Measurements from ENCODE around the gene RC3H2.
"Not testable (repeated sequence)": the region's sequence is repeated elsewhere in the genome, so short reads cannot be mapped to it uniquely, and the experiment has no call there.

The RC3H2 gene

DNA sequence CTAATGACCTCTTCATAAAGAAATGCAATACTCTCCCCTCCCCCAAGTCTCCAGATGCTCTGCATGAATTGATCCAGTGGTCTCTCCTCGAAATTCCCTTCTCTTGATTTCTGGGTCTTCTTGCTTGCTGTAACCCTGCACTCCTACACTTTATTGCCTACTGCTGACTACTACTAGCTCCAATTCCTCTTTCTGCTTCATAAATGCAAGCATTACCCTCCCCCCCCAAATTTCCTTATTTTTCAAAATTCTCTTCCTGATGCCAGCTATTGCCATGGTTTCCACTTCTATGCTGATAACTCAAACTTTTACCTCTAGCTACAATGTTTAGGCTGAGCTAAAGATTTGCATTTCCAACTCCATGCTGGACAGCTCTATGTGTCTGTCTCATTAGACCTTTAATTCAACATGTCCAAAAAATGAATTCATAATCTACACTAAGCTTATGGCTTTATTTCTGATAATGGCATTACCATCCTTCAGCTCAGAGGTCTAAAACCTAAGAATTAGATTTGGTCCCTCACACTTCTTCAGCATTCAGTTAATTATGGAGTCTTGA, 24.7 kb upstream of the RC3H2 start:
- no peak for DNase-seq (ENCODE audit: low read depth)

DNA sequence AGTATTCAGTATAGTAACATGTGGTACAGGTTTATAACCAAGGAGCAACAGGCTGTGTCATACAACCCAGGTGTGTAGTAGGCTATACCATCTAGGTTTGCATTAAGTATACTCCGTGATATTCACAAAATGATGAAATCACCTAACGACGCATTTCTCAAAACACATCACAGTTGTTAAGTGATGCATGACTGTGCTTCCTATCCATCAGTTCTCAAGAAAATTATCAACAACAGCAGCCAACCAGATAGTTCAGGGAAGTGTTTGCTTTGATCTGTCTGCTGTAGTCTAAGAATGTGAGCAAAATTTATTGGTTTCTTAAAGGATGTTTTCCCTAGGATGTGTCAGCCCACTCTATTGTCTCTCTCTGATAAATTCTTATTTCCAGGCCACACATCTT, 18.8 kb upstream of the RC3H2 start:
- DNase-seq (ENCODE audit: low read depth), result no peak

DNA sequence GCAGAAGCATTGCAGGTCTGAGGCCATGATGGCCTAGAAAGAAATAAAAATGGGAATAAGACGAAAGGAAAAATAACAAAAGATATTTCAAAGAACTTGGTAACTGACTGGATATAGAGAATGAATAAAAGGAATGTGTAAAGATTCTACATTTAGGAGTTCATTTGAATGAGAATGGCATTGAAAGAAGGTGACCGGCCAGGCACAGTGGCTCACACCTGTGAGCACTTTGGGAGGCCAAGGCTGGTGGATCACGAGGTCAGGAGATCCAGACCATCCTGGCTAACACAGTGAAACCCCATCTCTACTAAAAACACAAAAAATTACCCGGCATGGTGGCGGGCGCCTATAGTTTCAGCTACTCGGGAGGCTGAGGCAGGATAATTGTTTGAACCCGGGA, 17.6 kb upstream of the RC3H2 start:
- no peak for DNase-seq (ENCODE audit: low read depth)

DNA sequence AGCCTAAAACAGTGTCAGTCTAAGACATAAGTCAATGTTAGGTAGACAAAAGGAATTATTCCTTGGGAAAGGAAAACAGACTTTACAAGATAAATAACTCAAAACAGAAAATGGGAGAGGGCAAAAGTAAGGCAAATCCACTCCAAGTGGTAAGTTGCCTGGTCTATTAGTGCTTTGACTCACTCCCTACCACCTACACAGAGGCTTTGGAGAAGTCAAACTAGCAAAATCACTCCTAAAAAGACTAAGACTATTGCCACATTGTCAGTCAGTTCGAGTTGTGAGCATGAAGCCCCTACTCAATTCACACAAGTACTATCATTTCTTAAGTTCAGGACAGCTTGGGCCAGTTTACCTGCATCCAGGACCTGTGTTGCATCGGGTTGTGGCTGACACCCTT, 13.2 kb upstream of the RC3H2 start:
- DNase-seq (ENCODE audit: low read depth), result no peak

DNA sequence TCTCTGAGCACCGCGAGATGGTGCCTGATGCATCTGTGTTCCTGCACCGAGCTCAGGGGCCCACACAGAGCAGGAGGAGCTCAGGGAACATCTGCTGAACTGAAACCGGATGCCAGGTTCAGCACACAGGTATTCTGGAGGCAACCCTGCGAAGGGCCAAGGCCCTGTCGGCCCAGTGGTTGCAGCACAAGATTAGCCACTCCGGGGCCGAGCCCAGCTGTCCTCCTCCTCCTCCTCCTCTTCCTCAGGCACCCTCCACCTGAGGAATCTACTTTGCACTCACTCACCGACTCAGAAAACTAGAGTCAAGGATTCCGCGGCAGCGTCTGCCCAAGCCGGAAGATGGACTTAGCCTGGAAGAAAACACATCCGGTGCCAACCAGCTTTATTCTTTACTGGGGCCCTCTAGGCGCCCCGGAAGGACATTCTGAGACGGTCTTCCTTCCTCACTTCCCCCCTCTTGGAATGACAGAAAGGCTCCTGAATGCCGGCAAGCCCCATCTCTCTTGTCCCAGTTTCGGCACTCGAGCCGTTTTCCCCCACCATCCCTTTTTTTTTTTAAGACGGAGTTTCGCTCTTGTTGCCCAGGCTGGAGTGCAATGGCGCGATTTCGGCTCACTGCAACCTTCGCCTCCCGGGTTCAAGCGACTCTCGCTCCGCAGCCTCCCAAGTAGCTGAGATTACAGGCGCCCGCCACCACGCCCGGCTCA, 8.0 kb upstream of the RC3H2 start, which contains the start of gene ZBTB6:
Gene ZBTB6 (minus strand): TSS at position 360 of the 710 bp plus-strand sequence. CDS start 1,251 bp downstream, outside the sequence.
- peak; percentile 89 for DNase-seq (ENCODE audit: low read depth)

DNA sequence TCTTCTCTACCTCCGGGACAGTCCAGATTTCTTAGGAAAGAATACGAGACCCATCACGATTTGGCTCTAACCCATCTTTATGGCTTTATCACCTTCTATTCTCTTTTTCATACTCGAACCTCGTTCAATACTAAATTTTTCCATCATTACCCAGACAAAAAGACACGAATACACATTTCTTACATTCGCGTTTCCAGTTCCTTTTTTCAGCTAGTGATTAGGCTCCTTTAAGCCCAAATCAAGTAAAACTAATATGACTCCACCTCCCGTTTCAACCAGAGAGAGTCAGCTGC, 7.5 kb upstream of the RC3H2 start:
- DNase-seq (ENCODE audit: low read depth), result no peak

DNA sequence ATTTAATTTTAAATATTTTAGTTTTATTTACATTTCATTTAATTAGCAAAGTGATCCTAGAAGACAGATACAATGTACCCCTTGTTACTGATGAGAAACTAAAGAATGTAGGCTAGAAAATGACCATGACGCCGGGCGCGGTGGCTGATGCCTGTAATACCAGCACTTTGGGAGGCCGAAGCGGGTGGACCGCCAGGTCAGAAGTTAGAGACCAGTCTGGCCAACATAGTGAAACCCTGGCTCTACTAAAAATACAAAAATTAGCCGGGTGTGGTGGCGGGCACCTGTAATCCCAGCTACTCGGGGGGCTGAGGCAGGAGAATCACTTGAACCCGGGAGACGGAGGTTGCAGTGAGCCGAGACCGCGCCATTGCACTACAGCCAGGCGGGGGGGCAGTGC, 963 bp upstream of the RC3H2 start:
- DNase-seq (ENCODE audit: low read depth), result not testable (repeated sequence)

DNA sequence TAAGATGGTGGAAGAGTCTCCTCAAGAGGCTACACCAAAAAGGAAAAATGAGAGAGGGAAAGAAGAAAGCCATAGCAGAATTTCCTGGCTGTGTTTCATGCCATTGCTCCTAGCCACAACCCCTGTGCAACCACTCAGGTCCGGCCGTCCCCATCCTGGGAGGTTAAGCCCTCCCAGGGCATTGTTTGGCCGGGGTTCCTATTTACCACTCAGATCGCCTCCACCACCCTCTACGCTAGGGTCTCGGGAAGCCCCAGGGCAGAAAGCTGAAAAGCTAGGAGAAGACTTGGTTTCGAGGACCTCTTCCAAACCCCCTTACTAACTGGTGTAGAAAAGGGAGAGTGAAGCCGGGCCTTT, 715 bp downstream of the RC3H2 start:
- peak; percentile 34 for DNase-seq (ENCODE audit: low read depth)

DNA sequence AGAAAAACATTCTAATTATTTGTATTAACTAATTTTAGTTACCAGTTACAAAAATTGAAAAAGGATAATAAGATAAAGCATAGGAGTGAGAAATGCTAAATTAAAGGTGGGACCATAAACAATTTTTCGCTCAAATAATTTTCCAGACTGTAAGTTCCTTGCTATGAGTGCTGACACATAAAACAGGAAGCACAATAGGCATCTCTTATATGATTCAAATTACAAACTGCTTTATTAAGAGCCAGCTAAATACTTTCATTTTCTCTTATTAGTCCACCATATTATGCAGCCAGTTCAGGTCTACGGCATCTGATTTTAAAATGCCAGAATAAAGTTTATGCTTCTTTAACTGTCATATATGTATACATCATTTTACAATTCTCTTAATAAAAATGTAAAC, 4.4 kb downstream of the RC3H2 start:
- DNase-seq (ENCODE audit: low read depth), result peak; percentile 25

DNA sequence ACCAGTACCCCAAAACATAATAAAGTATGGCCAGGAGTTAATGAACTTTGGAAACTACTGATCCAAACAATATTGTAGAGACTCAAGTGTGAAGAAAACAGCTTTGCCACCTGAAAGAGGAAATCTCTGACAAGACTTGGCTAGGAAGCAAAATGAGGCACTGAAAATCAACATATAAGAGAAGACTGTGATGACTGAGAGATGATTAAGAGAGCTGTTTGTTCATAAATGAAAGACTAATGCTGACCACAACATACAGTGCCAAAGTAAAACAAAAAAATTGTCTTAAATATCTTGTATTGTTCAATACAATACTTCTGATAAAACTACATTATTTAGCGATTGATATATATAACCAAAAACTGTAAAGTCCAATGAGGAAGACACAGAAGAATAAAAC, 7.2 kb downstream of the RC3H2 start:
- peak; percentile 27 for DNase-seq (ENCODE audit: low read depth)

DNA sequence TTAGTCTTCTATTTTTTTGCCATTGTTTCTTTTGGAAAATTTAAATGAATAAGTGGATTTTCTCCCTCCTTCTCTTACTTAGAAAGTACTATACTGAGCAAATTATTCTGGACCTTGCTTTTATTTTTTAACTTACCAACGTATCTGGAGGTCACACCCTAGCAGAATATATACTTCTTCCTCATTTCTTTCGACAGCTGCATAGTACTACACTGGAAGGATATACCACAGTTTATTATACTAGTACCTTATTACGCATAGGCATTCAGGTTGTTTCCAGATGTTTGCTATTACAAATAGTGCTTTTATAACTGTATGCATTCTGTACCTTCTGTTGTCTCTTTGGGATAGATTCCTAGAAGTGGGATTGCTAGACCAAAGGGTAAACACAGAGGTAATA, 16.7 kb downstream of the RC3H2 start:
- DNase-seq (ENCODE audit: low read depth), result no peak

DNA sequence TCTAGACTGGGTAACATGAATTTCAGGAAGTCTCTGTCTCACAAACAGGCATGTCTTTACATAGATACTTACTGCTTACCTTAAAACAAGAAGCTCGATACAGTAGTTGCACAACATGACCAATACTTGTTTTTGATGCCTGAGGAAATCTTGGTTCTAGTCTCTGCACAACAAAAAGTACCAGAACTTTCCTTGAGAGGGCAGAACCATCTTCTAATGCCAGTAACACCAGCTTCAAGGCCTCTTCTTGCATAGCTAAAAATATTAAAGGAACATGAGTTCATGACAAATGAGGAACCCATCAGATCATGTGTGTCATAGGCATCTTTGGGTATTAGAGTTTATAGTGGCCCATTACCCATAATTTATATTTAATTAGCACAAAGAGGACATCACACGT, 22.0 kb downstream of the RC3H2 start:
- no peak for DNase-seq (ENCODE audit: low read depth)

DNA sequence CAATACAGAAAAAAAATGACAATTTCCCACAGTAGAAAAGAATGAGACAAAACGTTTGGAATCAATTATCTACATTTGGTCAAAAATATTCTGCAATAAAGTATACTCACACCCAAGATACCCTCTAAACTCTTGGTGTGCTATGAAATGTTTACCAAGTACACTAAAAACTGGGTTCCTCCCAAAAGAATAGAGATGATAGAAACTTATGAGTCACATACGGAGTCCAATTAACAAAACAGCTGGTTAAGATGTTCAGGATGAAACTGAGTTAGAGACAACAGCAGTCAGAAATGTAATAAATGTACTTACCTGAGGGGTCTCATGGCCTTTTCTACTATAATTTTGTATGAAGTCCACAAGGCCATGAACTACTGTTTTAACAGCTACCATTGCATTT, 25.7 kb downstream of the RC3H2 start:
- peak; percentile 7 for DNase-seq (ENCODE audit: low read depth)

DNA sequence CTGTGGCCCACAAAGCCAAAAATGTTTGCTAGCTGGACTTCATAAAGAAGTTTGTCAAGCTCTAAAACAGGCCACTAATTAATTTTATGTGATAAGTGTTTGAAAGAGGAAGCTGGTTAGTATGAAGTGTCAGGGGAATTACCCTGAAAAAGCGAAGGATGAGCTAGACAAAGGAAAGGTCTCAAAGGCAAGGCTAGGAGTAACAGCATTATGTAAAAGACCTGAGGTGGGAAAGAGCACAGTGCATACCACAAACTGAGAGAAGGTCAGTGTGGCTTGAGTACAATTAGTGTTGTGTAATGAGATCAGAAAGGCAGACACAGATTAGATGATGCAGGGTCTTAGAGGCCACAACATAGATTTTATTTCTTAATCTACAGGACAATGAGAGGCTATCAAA, 29.6 kb downstream of the RC3H2 start:
- no peak for DNase-seq (ENCODE audit: low read depth)

DNA sequence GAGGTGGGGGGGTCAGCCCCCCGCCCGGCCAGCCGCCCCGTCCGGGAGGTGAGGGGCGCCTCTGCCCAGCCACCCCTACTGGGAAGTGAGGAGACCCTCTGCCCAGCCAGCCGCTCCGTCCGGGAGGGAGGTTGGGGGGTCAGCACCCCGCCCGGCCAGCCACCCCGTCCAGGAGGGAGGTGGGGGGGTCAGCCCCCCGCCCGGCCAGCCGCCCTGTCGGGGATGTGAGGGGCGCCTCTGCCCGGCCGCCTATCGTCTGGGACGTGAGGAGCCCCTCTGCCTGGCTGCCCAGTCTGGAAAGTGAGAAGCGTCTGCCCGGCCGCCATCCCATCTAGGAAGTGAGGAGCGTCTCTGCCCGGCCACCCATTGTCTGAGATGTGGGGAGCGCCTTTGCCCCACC, 37.9 kb downstream of the RC3H2 start:
- not testable (repeated sequence) for DNase-seq (ENCODE audit: low read depth)

DNA sequence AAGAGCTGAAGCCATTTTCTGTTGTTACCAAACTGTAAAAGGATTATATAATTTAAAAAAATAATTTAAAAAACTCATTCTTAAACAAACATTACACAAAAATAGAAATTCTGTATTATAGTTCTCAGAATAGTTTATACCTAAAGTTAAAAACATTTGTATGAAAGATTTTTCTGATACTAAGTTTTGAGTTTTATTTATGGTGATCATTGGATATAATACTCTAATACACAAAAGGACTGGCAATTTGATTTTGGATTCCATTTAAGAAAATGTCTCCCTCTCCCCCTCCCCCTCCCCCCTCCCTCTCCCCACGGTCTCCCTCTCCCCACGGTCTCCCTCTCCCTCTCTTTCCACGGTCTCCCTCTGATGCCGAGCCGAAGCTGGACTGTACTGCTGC, 39.1 kb downstream of the RC3H2 start:
- DNase-seq (ENCODE audit: low read depth), result no peak

DNA sequence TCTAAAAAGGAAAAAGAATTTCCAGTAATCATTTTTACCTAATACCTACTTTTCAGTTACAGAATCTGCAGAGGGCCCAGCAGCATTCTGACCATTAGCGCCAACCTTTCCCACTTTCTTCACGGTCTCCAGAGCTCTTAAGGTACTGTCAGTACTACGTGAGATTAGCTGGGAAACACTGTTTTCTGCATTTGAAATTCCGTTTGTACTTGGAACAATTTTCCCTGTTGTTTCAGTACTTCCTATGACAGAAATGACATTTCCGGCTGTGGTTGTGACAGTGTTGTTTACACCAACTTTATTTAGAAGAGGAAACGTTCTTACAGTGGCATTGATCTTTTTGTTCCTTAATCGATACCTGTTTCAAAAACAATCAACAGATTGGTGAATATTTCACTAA, 39.9 kb downstream of the RC3H2 start:
- DNase-seq (ENCODE audit: low read depth), result no peak

DNA sequence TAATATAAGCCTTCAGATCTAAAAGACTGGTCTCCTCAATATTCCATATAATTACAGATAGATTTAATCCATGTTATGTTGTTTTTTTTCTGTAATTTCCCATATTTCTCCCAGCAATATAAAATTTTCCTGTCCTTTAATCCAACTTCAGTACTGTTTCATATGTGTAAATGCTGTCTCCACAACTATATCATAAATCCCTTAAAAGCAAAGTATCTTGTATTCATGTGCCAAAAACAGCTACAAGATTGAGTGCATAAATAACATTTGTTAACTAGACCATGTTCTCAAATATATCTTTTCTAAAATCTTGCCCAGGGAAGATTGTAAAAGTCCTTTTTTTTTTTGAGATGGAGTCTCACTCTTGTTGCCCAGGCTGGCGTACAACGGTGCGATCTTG, 41.8 kb downstream of the RC3H2 start:
- no peak for DNase-seq (ENCODE audit: low read depth)

DNA sequence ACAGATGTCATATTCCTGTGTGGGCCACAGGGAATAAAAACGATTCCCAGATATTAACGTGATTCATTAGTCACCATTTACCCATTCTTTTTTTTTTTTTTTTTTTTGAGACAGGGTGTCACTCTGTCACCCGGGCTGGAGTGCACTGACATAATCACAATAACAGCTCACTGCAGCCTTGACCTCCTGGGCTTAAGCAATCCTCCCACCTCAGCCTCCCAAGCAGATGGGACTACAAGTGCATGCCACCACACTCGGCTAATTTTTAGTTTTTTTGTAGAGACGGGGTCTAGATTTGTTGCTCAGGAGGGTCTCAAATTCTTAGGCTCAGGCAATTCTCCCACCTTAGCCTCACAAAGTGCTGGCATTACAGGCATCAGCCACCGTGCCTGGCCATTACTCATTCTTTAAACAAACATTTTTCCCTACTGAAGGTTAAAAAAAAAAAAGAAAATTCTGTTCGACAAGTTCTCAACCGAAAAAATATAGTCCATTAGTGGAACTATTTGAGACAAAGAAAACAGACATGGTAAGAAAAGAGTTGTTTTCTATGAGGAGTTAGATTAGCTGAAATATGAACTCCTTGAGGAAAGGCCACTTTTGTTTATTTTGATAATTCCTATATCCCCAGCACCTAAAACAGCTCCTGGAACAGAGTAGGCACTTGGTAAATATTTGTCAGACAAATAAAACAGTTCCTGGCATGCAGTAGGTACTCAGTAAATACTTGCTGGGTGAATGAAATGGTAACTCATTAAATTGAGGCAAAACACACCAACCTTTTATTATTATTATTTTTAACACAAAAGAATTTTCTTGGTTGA, 44.6 kb downstream of the RC3H2 start:
- DNase-seq (ENCODE audit: low read depth), result no peak

DNA sequence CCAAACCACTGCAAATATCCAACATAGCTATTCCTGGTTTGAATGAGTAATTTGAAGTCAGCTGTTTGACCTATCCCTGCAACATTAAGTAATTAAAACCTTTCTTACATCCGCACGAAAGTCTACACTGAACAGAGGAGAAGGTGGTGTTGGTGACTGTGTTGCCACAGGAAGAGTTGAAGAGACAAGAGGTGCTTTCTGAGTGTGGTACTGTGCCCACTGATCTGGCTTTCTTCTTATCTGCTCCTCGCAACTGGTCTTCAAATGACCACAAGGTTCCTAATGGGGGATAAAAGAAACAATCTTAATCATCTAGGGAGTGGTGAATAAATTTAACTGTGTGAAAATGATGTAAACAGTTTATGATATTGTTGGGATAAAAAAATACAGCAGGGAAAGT, 47.3 kb downstream of the RC3H2 start:
- DNase-seq (ENCODE audit: low read depth), result no peak

DNA sequence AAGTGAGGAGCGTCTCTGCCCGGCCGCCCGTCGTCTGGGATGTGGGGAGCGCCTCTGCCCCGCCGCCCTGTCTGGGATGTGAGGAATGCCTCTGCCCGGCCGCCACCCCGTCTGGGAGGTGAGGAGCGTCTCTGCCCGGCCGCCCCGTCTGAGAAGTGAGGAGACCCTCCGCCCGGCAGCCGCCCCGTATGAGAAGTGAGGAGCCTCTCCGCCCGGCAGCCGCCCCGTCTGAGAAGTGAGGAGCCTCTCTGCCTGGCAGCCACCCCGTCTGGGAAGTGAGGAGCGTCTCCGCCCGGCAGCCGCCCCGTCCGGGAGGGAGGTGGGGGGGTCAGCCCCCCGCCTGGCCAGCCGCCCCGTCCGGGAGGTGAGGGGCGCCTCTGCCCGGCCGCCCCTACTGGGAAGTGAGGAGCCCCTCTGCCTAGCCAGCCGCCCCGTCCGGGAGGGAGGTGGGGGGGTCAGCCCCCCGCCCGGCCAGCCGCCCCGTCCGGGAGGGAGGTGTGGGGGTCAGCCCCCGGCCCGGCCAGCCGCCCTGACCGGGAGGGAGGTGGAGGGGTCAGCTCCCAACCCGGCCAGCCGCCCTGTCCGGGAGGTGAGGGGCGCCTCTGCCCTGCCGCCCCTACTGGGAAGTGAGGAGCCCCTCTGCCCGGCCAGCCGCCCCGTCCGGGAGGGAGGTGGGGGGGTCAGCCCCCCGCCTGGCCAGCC, 52.9 kb downstream of the RC3H2 start:
- DNase-seq (ENCODE audit: low read depth), result not testable (repeated sequence)

DNA sequence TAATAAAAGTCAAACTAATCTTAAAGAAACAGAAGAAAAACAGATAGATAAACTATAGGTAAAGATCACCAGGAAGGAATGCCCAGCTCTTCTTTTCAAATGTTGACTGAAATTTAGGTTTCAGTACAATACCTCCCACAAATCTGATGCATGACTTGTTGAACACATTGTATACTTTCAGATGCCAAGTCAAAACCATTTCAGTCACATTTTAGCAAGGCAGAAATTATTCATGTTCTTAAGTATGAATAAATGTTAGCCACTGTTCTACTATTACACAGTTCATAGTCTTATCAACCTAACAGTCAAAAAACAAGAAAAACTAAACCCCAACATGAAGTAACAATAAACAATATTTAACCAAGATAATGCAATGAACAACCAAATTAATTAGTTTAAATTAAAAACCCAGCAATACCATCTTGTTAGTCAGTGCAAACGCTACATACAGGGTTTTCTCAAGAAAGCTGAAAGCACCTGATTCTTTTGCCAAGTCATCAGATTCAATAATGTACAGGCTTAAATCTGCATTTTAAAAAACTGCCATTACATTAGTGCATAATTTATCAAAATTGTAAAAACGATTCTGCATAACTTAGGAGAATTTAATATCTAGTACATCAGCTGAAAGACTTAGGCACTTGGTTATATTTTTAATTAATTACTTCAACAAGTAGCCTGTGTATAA, 56.8 kb downstream of the RC3H2 start:
- DNase-seq (ENCODE audit: low read depth), result peak; percentile 7
